HG02571 (cell line): ENCODE results near the gene DUSP21.
"Not testable (repeated sequence)": the region's sequence is repeated elsewhere in the genome, so short reads cannot be mapped to it uniquely, and the experiment has no call there.

Experiments
- ATAC-seq: cut with Tn5 transposase; IDR thresholded peaks from one replicate; pipeline ENCODE4 v1.9.1; 2021; ENCODE audit warnings: mild to moderate bottlenecking, moderate library complexity; ENCODE audit not compliant: unreplicated experiment

Gene DUSP21

DNA sequence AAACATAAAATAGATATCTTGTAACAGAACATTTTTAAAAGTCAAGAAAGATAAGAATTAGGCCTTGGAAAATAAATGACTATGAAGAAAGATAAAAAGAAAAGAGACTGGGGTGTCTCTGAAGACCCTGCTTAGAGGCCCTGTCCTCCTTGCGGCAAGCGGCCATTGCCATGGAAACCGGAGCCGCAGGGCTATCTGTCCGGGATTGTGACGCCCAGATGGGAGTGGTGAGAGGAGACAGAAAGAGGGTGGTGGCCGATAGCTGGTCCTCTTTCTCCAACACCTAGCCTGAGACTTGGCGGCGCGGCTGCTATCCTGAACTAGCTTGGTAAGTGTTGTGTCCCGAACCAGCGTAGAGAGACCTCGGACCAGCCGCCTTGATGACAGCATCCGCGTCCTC is at the start of gene DUSP21:
TSS of gene DUSP21 (plus strand) at position 269 of the 400 bp plus-strand sequence. CDS start at position 381, 112 bp downstream.
- ATAC-seq = no peak

DNA sequence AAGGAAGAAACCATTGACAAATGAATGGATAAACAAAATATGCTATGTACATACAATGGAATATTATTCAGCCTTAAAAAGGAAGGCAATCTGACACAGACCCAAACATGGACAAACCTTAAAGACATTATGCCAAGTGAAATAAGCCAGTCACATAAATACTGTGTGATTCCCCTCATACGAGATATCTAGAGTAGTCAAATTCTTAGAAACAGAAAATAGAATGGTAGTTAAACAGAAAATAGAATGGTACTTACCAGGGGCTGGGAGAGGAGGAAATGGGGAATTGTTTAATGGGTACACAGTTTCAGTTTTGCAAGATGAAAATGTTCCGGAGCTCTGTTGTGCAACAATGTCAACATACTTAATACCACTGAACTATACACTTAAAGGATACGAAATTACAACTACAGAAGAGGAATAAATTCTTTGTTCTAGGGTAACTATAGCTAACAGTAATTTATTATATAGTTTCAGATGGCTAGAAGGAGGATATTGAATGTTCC is 47.8 kb upstream of the DUSP21 start:
- no peak for ATAC-seq

DNA sequence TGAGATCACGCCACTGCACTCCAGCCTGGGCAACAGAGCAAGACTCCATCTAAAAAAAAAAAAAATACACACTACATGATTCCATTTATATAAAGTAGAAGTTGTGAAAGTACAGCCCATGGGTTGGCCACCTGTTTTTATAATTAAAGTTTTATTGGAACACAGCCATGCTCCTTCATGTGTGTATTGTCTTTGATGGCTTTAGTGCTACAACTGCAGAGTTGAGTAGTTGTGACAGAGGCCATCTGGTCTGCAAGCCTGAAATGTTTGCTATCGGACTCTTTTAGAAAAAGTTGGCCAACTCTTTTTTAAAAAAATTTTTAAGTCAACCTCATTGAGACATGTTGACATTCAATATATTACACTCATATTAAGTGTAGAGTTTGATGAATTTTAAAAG is 41.2 kb upstream of the DUSP21 start:
- no peak for ATAC-seq

DNA sequence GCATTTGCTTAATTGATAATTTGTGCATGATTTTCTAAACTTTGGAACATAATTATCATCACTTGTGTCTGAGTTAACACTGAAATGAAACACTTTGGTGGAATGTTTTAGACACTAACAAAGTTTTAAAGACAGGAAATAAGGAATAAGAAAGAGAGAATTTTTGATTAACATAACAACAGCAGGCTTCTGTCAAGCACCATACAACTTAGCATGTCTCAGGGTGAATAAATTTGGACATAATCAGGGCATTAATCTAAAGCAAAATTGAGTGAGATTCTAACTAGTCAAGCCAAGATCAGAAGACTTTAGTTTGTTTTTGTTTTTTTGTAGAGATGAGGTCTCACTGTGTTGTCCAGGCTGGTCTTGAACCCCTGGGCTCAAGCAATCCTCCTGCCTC is 28.1 kb upstream of the DUSP21 start:
- ATAC-seq = no peak

DNA sequence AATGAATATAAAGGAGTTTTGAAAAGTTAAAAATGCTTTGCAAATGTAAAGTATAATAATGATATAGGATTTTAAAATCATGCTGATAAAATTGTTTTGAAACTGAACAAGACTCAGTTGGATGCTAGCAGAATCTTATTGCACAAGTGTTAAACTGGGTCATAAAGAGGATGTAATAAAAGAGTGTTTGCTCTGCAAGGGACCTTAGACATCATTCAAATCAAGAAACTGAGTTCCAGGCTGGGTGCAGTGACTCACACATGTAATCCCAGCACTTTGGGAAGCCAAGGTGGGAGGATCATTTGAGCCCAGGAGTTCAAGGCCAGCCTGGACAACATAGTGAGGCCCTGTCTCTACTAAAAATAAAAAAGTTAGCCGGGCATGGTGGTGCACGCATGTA is 27.5 kb upstream of the DUSP21 start:
- no peak for ATAC-seq

DNA sequence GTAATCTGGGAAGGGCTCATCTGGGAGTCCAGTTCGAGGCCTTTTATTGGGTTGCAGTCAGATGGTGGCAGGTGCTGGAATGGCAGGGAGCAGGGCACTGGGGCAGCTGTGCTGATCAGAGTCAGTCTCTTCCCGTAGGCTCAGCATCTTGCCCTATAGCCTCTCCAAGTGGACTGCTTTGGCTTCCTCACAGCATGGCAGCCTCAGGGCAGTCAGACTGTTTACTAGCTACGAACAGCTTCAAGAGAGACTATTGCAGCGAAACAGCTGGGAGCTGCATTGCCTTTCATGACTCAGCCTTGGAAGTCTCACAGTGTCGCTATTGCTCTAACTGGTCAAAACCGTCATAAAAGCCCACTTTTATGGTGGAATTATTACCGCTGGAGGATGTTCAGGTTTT is 26.8 kb upstream of the DUSP21 start:
- no peak for ATAC-seq

DNA sequence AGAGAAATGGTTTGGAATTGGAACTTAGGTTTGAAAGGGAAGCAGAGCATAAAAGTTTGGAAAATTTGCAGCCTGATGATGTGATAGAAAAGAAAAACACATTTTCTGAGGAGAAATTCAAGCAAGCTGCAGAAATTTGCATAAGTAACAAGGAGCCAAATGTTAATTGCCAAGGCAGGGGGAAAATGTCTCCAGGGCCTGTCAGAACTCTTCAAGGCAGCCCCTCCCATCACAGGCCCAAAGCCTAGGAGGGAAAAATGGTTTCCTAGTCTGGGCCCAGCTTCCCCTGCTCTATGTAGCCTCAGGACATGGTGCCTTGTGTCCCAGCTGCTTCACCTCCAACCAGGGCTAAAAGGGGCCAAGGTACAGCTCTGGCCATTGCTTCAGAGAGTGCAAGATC is 21.2 kb upstream of the DUSP21 start:
- ATAC-seq = no peak

DNA sequence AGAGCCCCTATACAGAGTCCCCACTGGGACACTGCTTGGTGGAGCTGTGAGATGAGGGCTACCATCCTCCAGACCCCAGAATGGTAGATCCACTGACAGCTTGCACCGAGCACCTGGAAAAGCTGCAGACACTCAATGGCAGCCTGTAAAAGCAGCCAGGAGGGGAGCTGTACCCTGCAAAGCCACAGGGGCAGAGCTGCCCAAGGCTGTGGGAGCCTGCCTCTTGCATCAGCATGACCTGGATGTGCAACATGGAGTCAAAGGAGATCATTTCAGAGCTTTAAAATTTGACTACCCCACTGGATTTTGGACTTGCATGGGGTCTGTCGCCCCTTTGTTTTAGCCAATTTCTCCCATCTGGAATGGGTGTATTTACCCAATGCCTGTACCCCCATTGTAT is 20.6 kb upstream of the DUSP21 start:
- ATAC-seq = not testable (repeated sequence)

DNA sequence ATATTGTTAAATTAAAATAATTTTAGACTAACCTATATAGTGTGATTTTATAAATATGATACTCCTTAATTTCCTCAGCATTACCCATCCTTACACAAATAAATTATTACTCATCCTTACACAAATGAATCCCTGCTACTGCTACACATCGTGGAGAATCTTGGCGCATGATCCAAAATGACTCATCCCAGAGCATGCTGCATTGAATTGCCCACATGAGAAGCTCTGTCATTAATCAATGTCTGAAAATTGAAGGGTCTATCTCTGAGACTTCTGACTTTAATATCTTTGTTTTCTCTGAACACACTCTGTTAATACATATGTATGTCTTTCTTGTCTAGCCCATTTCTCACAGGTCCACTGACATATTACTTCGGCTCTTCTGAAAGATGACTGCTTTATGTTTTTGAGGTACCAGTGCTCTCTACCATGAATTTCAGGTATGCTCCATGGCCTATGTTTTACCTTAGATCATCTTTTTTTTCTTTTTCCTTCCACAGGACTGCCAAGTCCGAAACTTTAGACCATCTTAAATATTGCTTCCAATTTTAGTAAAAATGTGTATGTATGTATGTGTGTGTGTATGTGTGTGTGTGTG is 15.7 kb upstream of the DUSP21 start:
- no peak for ATAC-seq

DNA sequence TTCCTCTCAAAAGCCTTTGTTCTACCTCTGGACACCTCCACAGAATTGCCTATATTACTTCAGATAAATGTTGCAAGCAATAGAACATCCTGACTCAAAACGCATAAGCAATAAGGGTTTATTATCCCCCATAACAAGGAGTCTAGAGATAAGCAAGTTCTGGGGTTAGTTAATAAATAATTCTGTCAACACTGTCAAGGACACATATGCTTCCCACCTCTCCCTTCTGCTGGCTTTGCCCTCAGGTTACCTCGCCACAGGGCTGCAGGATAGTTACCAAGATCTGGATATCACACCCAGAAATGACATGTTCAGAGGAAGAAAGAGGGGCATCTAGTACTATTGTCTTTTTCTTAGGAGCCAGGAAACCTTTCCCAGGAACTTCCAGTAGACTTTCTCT is 14.0 kb upstream of the DUSP21 start:
- ATAC-seq = no peak

DNA sequence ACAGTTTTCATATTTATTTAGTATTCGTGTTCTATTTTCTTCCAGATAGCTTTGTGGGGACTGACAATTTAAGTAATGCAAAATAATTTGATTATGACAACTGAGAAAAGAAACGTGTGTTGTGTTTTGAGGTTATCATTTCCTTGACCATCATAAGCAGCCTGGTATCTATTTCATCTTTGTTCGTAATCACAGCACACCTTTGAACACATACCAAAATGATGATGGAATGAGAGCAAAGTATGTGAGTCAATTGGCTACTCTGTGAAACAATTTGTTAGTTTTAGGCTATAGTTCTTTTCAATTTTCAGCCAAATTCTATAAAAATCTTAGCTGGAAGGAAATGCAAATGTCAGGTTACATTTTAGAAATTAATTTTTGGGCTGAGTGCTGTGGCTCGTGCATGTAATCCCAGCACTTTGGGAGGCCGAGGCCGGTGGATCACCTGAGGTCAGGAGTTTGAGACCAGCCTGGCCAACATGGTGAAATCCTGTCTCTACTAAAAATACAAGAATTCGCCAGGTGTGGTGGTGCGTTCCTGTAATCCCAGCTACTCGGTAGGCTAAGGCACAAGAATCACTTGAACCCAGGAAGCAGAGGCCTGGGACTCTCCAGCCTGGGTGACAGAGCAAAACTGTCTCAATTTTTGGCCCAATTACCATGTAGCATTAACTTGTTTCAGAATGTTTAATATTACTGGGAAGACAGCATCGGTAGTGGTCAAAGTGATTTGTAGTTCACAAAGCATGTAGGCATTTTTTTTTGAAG is 1.1 kb upstream of the DUSP21 start:
- ATAC-seq = no peak

DNA sequence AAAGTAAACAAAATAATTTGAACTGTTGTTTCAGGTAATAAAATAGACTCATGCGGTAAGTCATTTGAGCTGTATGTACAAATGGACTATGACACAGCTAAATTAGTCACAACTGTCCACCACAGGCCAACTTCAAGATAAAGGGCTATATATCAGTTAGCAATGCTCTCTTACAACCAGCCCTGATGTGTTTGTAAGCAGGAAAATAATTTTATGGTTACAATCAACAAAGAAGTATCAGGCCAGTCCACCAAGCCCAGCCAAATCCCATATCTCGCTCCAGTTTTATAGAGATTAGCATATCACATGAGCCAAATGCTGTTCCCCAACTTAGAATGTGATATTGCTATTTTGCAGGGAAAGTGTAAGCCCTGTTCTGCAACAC is 511 bp upstream of the DUSP21 start:
- no peak for ATAC-seq

DNA sequence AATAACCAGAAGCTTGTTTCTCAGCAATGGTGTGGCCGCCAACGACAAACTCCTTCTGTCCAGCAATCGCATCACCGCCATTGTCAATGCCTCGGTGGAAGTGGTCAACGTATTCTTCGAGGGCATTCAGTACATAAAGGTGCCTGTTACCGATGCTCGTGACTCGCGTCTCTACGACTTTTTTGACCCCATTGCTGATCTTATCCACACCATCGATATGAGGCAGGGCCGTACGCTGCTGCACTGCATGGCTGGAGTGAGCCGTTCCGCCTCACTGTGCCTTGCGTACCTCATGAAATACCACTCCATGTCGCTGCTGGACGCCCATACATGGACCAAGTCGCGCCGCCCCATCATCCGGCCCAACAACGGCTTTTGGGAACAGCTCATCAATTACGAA is 383 bp downstream of the DUSP21 start:
- no peak for ATAC-seq

DNA sequence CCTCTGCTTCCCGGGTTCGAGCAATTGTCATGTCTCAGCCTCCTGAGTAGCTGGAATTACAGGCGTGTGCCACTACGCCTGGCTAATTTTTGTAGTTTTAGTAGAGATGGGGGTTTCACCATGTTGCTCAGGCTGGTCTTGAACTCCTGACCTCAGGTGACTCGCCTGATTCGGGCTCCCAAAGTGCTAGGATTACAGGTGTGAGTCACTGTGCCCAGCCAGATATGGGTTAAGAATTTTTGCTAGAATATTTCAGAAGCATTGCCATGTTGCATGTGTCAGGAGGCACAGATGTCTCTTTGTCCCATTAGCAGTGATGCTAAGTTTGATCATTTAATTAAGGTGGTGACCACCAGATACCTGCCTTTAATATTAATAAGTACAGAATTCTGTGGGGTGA is 7.1 kb downstream of the DUSP21 start:
- ATAC-seq = not testable (repeated sequence)

DNA sequence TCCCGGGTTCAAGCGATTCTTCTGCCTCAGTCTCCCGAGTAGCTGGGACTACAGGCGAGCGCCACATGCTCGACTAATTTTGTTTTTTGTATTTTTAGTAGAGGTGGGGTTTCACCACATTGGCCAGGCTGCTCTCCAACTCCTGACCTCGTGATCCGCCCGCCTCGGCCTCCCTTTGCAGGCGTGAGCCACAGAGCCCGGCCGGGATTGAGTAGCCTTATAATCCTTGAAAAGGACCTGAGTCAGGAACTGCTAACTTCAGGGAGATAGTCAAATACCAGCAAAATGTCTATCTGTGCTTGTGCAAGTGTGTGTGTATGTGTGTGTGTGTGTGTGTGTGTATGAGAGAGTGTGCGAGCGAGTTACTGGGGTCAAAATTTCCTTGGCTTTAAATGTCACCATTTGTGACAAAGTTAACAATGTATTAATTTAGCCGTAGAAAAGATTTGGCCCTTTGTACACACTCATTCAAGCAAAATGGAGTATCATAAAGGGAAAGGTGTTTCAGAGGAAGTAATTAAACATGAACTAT is 27.4 kb downstream of the DUSP21 start:
- no peak for ATAC-seq

DNA sequence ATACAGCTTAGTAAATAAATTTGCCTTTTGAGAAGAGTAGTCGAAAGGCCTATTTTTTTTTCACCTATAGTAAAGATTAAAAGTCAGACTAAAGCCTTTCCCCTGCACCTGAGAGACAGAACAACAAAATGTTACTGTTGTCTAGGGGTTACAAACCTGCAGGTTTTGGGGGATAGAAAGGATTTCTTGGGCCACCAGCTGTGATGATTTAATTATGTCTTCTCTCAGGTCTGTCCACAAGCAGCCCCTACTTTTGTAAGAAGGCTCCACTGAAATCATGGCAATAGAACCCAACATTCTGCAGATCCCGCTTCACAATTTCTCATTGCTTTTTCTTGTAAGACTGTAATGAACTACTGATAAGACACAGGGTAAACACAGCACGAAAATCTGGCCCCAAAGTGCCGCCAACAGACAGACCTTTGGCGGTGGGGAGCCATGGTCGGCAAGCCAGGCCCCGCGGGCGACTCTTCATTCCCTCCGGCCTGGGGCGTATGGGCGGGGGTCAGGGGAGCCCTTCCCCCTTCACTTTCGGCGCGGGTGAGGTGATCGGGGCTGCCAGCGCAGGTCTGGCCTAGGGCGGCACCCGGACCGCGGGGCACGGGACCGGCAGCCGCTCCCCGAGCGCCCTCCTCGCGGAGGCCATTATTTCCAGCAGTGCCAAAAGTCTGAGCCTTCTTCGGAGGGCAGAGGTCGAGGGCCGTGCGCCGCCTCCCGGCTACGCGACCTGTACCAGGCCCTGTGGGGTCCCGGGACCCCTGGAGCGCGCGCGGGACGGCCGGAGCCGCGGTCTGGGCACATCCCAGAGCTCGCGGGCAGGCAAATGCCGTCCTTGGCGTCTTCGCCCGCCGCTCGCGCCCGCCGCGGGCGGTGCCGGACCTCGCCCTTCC is 28.4 kb downstream of the DUSP21 start:
- ATAC-seq = peak; percentile 22

DNA sequence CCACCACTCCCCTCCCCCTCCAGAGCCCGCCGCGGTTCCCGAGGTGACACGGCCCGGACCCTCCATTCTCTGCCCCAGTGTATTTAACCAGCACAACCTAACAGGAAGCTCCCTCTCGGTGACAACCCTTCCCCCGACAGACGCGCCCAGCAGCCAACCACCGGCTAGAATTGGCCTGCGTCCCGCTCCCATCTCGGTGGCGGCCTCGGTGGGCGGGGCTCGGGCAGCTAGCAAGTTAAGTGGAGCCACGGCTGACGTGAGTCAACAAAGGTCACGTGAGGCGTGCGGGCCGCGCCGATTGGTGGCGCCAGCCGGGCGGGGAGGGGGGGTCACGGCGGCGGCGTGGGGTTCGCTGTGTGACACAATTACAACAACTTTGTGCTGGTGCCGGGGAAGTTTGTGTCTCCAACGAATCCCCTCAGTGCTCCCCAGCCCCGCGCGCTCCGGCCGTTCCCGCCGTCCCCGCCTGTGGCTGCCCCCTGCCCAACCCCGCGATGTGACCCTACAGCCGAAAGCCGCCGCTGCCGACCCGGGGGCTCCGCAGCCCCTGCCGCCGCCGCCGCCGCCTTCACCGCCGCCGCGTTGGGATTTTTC is 29.1 kb downstream of the DUSP21 start, which contains the start of gene KDM6A:
TSS of gene KDM6A (plus strand) at position 368 of the 594 bp plus-strand sequence. CDS start 364 bp downstream, outside the sequence.
- peak; percentile 90 for ATAC-seq

DNA sequence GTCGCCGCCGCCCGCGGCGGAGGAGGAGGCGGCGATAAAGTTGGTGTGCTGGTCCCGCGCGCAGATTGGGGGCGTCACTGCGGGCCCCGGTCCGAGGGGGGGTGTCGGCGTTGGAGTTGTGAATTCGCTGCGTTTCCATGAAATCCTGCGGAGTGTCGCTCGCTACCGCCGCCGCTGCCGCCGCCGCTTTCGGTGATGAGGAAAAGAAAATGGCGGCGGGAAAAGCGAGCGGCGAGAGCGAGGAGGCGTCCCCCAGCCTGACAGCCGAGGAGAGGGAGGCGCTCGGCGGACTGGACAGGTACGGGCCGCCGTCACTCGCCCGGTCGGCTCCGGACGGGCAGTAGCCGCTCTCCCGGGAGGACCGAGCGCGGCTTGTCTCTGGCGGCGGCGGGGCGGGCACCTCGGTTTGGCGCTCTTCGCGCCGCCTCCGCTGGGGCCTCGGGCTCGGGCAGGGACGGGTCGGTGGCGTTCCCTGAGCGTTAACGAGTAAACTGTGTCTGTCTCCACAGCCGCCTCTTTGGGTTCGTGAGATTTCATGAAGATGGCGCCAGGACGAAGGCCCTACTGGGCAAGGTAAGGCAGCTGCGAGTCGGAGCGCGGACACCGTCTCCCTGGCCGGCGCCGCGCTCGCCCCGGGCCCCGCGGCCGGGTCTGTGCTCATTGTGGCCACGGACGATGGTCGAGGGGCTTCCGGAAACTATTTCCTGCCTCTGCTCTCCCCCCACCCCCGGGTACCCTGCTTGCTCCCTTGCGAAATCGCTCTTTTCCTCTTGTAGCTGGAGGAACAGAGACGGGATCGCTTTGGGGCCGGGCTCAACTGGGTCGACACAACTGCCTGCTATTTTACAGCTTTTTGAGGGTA is 29.8 kb downstream of the DUSP21 start:
- peak; percentile 9 for ATAC-seq

DNA sequence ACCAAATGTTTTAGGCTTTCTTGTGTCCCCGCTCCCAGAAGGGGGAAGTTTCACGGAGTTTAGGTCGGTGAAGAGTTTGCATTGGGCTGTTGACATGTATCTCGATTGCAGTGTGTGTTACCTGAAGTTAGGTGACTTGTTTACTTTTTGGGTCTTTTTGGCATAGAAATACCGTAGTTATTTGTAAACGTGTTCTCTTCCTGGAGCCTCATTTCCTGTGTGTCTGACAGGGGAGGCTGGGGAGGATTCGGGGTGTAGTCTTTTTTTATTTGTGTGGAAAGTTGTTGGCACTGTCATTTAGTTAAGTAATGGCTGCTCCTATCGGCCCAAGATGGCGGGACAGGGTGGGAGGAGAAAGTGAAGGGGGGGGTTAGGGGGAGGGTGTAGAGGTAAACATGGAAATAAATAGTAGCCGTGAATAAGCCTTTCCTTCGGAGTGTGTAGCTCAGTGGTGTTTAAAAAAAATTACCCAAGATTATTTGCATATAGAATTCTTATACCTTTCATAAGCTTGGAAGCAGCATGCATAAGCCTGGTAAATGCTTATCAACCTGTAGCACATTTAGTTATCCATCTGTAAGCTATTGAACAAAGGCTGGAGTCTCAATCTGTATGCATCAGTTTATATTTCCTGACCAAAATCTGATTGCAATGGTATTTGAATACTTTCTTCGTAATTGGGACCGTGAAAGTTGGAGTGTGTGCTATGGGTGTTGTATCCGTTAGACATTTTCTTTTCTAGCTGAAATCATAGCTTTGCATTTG is 30.8 kb downstream of the DUSP21 start:
- ATAC-seq = no peak
